Endothelial cell of umbilical vein (primary cell): ENCODE results near the gene NPFFR2. TPM values are rescaled to one million over a fixed set of nuclear protein-coding genes. Genes with fewer than 3 reads are reported as not detected.

Experiments
- BruUV-seq: library from RNA; stranded (reverse); fragments of 400-500 nt; replicated peaks from 2 replicates; lab custom pipeline; 2021; lab: Mats Ljungman, UMichigan
- CTCF ChIA-PET: fragments of 300-600, 350-600 bp; sonication (Branson Sonifier 250); formaldehyde crosslinking; loops from one replicate; lab custom pipeline; 2021; ENCODE audit warnings: antibody characterized with exemption, inconsistent platforms; lab: Charles Lee
- POLR2A ChIA-PET: fragments of 300-600, 350-600 bp; sonication (Branson Sonifier 250); formaldehyde crosslinking; loops from one replicate; lab custom pipeline; 2021; ENCODE audit warnings: antibody characterized with exemption, inconsistent platforms; lab: Charles Lee
- DNase-seq: peaks from one replicate; pipeline ENCODE4 v3.0.0-alpha.2; 2011; ENCODE audit warnings: low read depth, low spot score
- FAIRE-seq: peaks from 2 replicates; lab custom pipeline; 2011; peaks lifted over from hg19 to GRCh38; lab: Jason Lieb, UNC
- H2AFZ ChIP-seq: 2 replicates; pipeline ENCODE4 v1.6.0; 2012; ENCODE audit warnings: low read depth, low read length, control low read depth, inconsistent platforms
- H3K27ac ChIP-seq: 2 replicates; pipeline ENCODE4 v1.5.1; 2011; ENCODE audit warnings: low read depth, mild to moderate bottlenecking, control low read depth, low read length, moderate library complexity; ENCODE audit not compliant: insufficient read depth
- H3K27me3 ChIP-seq, 2 experiments: 2 replicates each; pipeline versions ENCODE4 v1.6.0 to v1.6.1; 2011; ENCODE audit warnings: low read length in 2 of 2, mixed read lengths in 1 of 2; ENCODE audit not compliant: control insufficient read depth in 2 of 2, insufficient read depth in 2 of 2
- H3K36me3 ChIP-seq, 2 experiments: 2 replicates in 1 of 2; 3 replicates in 1 of 2; pipeline ENCODE4 v1.5.1; 2011; ENCODE audit warnings: low read length in 2 of 2, mild to moderate bottlenecking in 1 of 2, moderate library complexity in 1 of 2; ENCODE audit not compliant: control insufficient read depth in 2 of 2, insufficient read depth in 2 of 2; ENCODE audit errors: extremely low read depth in 1 of 2
- H3K4me1 ChIP-seq: 3 replicates; pipeline ENCODE4 v1.5.1; 2011; ENCODE audit warnings: mild to moderate bottlenecking, low read length; ENCODE audit not compliant: control insufficient read depth, insufficient read depth; ENCODE audit errors: extremely low read depth
- H3K4me2 ChIP-seq: 2 replicates; pipeline ENCODE4 v1.6.1; 2011; ENCODE audit warnings: low read length, control low read depth, mixed read lengths; ENCODE audit not compliant: insufficient read depth
- H3K4me3 ChIP-seq, 3 experiments: fragments of 200-600 bp in 1 of 3; sonication (generic), shearing (Covaris generic) in 1 of 3; replicated peaks in 1 of 3; 2 replicates each; pipeline ENCODE4 v1.5.1; 2011 to 2016; ENCODE audit warnings: control low read depth in 3 of 3, low read length in 3 of 3, mild to moderate bottlenecking in 2 of 3, inconsistent platforms in 1 of 3, low read depth in 1 of 3, moderate library complexity in 1 of 3; ENCODE audit not compliant: insufficient read depth in 1 of 3
- H3K79me2 ChIP-seq: 2 replicates; pipeline ENCODE4 v1.6.0; 2012; ENCODE audit warnings: low read length, inconsistent platforms; ENCODE audit not compliant: control insufficient read depth, insufficient read depth
- H3K9ac ChIP-seq: replicated peaks from 2 replicates; pipeline ENCODE3; 2011; ENCODE audit warnings: low read length, control low read depth; ENCODE audit not compliant: insufficient read depth; ENCODE audit errors: extremely low read depth
- H3K9me1 ChIP-seq: replicated peaks from 3 replicates; pipeline ENCODE4 v1.6.0; 2011; ENCODE audit warnings: mild to moderate bottlenecking, low read length; ENCODE audit not compliant: control insufficient read depth, insufficient read depth; ENCODE audit errors: extremely low read depth
- H3K9me3 ChIP-seq: replicated peaks from 2 replicates; pipeline ENCODE4 v1.5.1; 2012; ENCODE audit warnings: low read length, inconsistent platforms; ENCODE audit not compliant: control insufficient read depth, insufficient read depth
- H4K20me1 ChIP-seq: replicated peaks from 2 replicates; pipeline ENCODE3; 2011; ENCODE audit warnings: mild to moderate bottlenecking, low read length; ENCODE audit not compliant: control insufficient read depth, insufficient read depth; ENCODE audit errors: extremely low read depth
- EZH2 ChIP-seq: IDR thresholded peaks from 2 replicates; pipeline ENCODE4 v1.6.1; 2012; ENCODE audit warnings: borderline replicate concordance, low read depth, mild to moderate bottlenecking, moderate library complexity, low read length, inconsistent platforms; ENCODE audit not compliant: severe bottlenecking
- FOS ChIP-seq: IDR thresholded peaks from 2 replicates; pipeline ENCODE4 v1.6.1; 2011; ENCODE audit warnings: mild to moderate bottlenecking, low read length, moderate library complexity, borderline replicate concordance; ENCODE audit not compliant: insufficient read depth
- GATA2 ChIP-seq: IDR thresholded peaks from 2 replicates; pipeline ENCODE4 v1.7.0; 2011; ENCODE audit warnings: low read depth, mild to moderate bottlenecking, moderate library complexity, mixed read lengths, low read length; ENCODE audit not compliant: insufficient read length, insufficient read depth
- JUN ChIP-seq: IDR thresholded peaks from 2 replicates; pipeline ENCODE4 v1.6.1; 2011; ENCODE audit warnings: borderline replicate concordance, low read depth; ENCODE audit not compliant: insufficient read length, insufficient read depth
- MYC ChIP-seq: IDR thresholded peaks from one replicate; pipeline ENCODE4 v1.6.1; 2011; ENCODE audit warnings: mild to moderate bottlenecking, low read depth, low read length
- POLR2A ChIP-seq: IDR thresholded peaks from 2 replicates; pipeline ENCODE4 v1.6.1; 2012; ENCODE audit warnings: low read depth, mild to moderate bottlenecking, control low read depth, low read length
- POLR2AphosphoS5 ChIP-seq: IDR thresholded peaks from 2 replicates; pipeline ENCODE4 v1.6.1; 2012; ENCODE audit warnings: low read depth, mild to moderate bottlenecking, control low read depth, low read length, moderate library complexity; ENCODE audit not compliant: insufficient read depth
- dilution Hi-C: fragments of 300-500 bp; cut with MboI; formaldehyde crosslinking; loops from one replicate; pipeline ENCODE4 v1.15.0; 2019; ENCODE audit warnings: low sequenced_read_pairs; ENCODE audit not compliant: extremely low pct_ligation_motif_present
- intact Hi-C: fragments of 100-400 bp; cut with micrococcal nuclease; formaldehyde crosslinking; loops from one replicate; pipeline ENCODE4 v1.10.0; 2022
- polyA plus RNA-seq, 4 experiments: library from polyadenylated mRNA; depleted of rRNA in 3 of 4; stranded (reverse) in 3 of 4; unstranded in 1 of 4; fragments of >200 nt; gene quantifications; 2 replicates each; pipeline versions ENCODE4 v1.2.1 to v1.2.3, GENCODE V29; 2011 to 2012; ENCODE audit warnings: missing spikeins in 1 of 4
- total RNA-seq: library from RNA; stranded (reverse); gene quantifications from 2 replicates; pipeline ENCODE4 v1.2.3, GENCODE V29; 2021
- TF ChIP-seq, protein P1 (sequence below), 2 donors: IDR thresholded peaks; 1 replicate in 1 of 2; 2 replicates in 1 of 2; pipeline ENCODE4 v1.5.1; 2011; ENCODE audit warnings: low read length in 2 of 2, mild to moderate bottlenecking in 2 of 2, moderate library complexity in 2 of 2, control low read depth in 1 of 2, inconsistent platforms in 1 of 2, low read depth in 1 of 2; ENCODE audit not compliant: insufficient read depth in 1 of 2; ENCODE audit errors: extremely low read depth in 1 of 2
- TF ChIP-seq, protein P2 (sequence below): IDR thresholded peaks from 2 replicates; pipeline ENCODE4 v1.6.1; 2011; ENCODE audit not compliant: insufficient read depth, insufficient read length

Gene NPFFR2
- total and polyA plus RNA-seq, 2 donors (not counting 3 experiments of a cell fraction or from before 2014, with no cell fraction given) = 0.06 TPM; not detected in 1

DNA sequence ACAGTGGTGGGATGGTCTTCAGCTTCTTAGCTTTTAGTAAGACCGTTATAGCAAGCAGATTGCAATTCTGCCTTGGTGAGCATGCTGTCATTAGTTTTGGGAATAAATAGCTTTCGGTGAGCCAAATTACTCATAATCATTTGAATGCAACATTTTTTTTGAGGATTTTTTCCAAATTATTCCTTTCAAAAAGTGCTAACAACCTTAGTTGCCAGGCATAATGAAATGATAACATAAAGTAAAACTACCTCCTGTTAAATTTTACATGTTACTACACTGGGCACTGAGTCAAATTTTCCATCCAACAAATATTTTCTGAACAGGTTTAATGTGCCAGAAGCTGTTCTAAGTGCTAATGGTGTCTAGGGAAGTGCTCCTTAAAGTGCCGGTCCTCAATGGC, 15.8 kb upstream of the NPFFR2 start:
- Histone ChIP-seq H3K36me3 (no peaks in the 10 kb centered on the region), H3K4me1 (no peaks in the 10 kb centered on the region), H4K20me1 (no peaks in the 10 kb centered on the region), H3K9me3 (no peaks in the 10 kb centered on the region), H3K4me2 (no peak overlapping the region), H3K9ac (no peak overlapping the region), H3K79me2 (no peaks in the 10 kb centered on the region), H2AFZ (no peak overlapping the region), H3K27ac (no peak overlapping the region), H3K27me3 (no peaks in the 10 kb centered on the region), H3K4me3 (no peak overlapping the region), H3K9me1 (no peaks in the 10 kb centered on the region)
- no peak for FAIRE-seq
- ChIA-PET CTCF (interaction anchor here (1.3 kb wide), 1 partner anchor 9 kb away, joined by 4 read pairs; no protein-coding TSS in a partner anchor), POLR2A (no interaction called here)
- dilution Hi-C loops = no loop called here
- intact Hi-C loops = no loop called here
- no TSS peak for BruUV-seq
- TF ChIP-seq JUN = no peak
- TF ChIP-seq MYC = no peak
- TF ChIP-seq POLR2AphosphoS5 = no peak
- TF ChIP-seq, protein P1, sequence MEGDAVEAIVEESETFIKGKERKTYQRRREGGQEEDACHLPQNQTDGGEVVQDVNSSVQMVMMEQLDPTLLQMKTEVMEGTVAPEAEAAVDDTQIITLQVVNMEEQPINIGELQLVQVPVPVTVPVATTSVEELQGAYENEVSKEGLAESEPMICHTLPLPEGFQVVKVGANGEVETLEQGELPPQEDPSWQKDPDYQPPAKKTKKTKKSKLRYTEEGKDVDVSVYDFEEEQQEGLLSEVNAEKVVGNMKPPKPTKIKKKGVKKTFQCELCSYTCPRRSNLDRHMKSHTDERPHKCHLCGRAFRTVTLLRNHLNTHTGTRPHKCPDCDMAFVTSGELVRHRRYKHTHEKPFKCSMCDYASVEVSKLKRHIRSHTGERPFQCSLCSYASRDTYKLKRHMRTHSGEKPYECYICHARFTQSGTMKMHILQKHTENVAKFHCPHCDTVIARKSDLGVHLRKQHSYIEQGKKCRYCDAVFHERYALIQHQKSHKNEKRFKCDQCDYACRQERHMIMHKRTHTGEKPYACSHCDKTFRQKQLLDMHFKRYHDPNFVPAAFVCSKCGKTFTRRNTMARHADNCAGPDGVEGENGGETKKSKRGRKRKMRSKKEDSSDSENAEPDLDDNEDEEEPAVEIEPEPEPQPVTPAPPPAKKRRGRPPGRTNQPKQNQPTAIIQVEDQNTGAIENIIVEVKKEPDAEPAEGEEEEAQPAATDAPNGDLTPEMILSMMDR (IDR thresholded peaks at IDR 0.05; ENCODE audit: extremely low read depth in 1 of 2, insufficient read depth in 1 of 2, low read depth in 1 of 2, low read length in 2 of 2) = no peak
- TF ChIP-seq POLR2A = no peak
- no peak for TF ChIP-seq GATA2
- TF ChIP-seq EZH2 = no peak
- TF ChIP-seq, protein P2, sequence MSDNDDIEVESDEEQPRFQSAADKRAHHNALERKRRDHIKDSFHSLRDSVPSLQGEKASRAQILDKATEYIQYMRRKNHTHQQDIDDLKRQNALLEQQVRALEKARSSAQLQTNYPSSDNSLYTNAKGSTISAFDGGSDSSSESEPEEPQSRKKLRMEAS = no peak
- no peak for TF ChIP-seq FOS
- no peak for DNase-seq
